Measurements from ENCODE around the gene FLACC1. TPM values are rescaled to one million over a fixed set of nuclear protein-coding genes. Genes with fewer than 3 reads are reported as not detected.

The FLACC1 gene
- total and polyA plus RNA-seq, 5 experiments from 2014 or later, result 1.6 to 8.4 (median 1.9) TPM

- ATAC-seq (peak in 1 of 2 donors; percentile 14), DNase-seq (no peak)
- peaks cover 0 to 1% (median 0%) of the 10 kb centered on the region in 5 donors for H3K27me3 Mint-ChIP-seq
- H3K4me3 Mint-ChIP-seq, result peak overlapping the region; percentile 83 to 100 (median 92)
- H3K27ac Mint-ChIP-seq, result peak overlapping the region; percentile 92 to 100 (median 99)
- H3K36me3 Mint-ChIP-seq, result peaks cover 0 to 5% (median 4%) of the 10 kb centered on the region in 3 donors
- POLR2A ChIA-PET, result interaction anchor here (0.6 to 5.8 kb wide), 24 partner anchors 7 to 1271 kb away, joined by 3 to 72 read pairs (median 4); partner anchors contain the start of genes ALS2, CASP10, CFLAR and CLK1
- peaks cover 39 to 85% (median 79%) of the 10 kb centered on the region in 4 donors for H3K4me1 Mint-ChIP-seq
- H3K9me3 Mint-ChIP-seq, result no peaks in the 10 kb centered on the region
These were observed 98.2 kb downstream of the FLACC1 start for GRCh38 chr2:201258666-201259615.

- Mint-ChIP-seq H3K27me3 (peaks cover 0 to 1% (median 0%) of the 10 kb centered on the region in 5 donors), H3K4me1 (peaks cover 40 to 85% (median 77%) of the 10 kb centered on the region in 4 donors)
- POLR2A ChIA-PET, result interaction anchor here (0.6 to 5.8 kb wide), 16 partner anchors 10 to 394 kb away, joined by 3 to 72 read pairs (median 4); partner anchors contain the start of genes CASP10, CFLAR, CLK1 and ORC2
These were observed 99.0 kb downstream of the FLACC1 start for GRCh38 chr2:201257956-201258665.

GRCh38 chr2:201257381-201257955 is 99.7 kb downstream of the FLACC1 start:
- POLR2A ChIA-PET, result interaction anchor here (0.7 to 5.8 kb wide), 12 partner anchors 9 to 294 kb away, joined by 3 to 72 read pairs (median 8); partner anchors contain the start of genes CFLAR, ORC2, STRADB and TRAK2
- ATAC-seq (peak; percentile 24 to 33), DNase-seq (peak in 9 of 10 donors; percentile 18 to 81 (median 70))
- Mint-ChIP-seq H3K4me1 (peaks cover 39 to 85% (median 77%) of the 10 kb centered on the region in 4 donors), H3K4me3 (peak overlapping the region; percentile 83 to 100 (median 92)), H3K27ac (peak overlapping the region; percentile 92 to 100 (median 99)), H3K27me3 (peaks cover 0 to 1% (median 0%) of the 10 kb centered on the region in 5 donors), H3K36me3 (peaks cover 2 to 5% (median 4%) of the 10 kb centered on the region in 3 donors), H3K9me3 (peaks cover 0 to 2% (median 0%) of the 10 kb centered on the region in 9 donors)

More at GRCh38 chr2:201257956-201258665, 99.0 kb downstream of the FLACC1 start:
- ATAC-seq, result peak; percentile 69 to 77
- no peaks in the 10 kb centered on the region for H3K9me3 Mint-ChIP-seq
- H3K4me3 Mint-ChIP-seq, result peak overlapping the region; percentile 83 to 100 (median 92)
- DNase-seq, result peak; percentile 70 to 100 (median 96)
- H3K27ac Mint-ChIP-seq, result peak overlapping the region; percentile 92 to 100 (median 99)
- H3K36me3 Mint-ChIP-seq, result peaks cover 0 to 5% (median 4%) of the 10 kb centered on the region in 3 donors

GRCh38 chr2:201256082-201256481 is 101.1 kb downstream of the FLACC1 start:
- POLR2A ChIA-PET, result interaction anchor here (0.9 to 1.5 kb wide), 5 partner anchors 9 to 138 kb away, joined by 3 to 9 read pairs (median 3); no protein-coding TSS in a partner anchor
- Mint-ChIP-seq H3K4me3 (peak overlapping the region in 5 of 10 donors; percentile 60 to 100 (median 91)), H3K4me1 (peaks cover 40 to 90% (median 81%) of the 10 kb centered on the region in 4 donors), H3K27ac (peak overlapping the region; percentile 97 to 100 (median 99)), H3K36me3 (peaks cover 4 to 9% (median 5%) of the 10 kb centered on the region in 3 donors), H3K27me3 (peaks cover 0 to 1% (median 0%) of the 10 kb centered on the region in 5 donors), H3K9me3 (peaks cover 0 to 3% (median 2%) of the 10 kb centered on the region in 9 donors)
- ATAC-seq, result no peak
- no peak for DNase-seq

GRCh38 chr2:201255408-201256033 is 101.6 kb downstream of the FLACC1 start:
- H3K9me3 Mint-ChIP-seq, result peaks cover 0 to 7% (median 3%) of the 10 kb centered on the region in 9 donors
- POLR2A ChIA-PET, result interaction anchor here (0.9 to 1.7 kb wide), 6 partner anchors 10 to 137 kb away, joined by 3 to 9 read pairs (median 4); no protein-coding TSS in a partner anchor
- peaks cover 0 to 1% (median 0%) of the 10 kb centered on the region in 5 donors for H3K27me3 Mint-ChIP-seq
- peaks cover 42 to 93% (median 84%) of the 10 kb centered on the region in 4 donors for H3K4me1 Mint-ChIP-seq
- peak overlapping the region; percentile 95 to 100 (median 98) for H3K27ac Mint-ChIP-seq
- peaks cover 5 to 13% (median 9%) of the 10 kb centered on the region in 3 donors for H3K36me3 Mint-ChIP-seq
- ATAC-seq (no peak), DNase-seq (no peak)
- H3K4me3 Mint-ChIP-seq, result peak overlapping the region in 4 of 10 donors; percentile 10 to 81 (median 46)

GRCh38 chr2:201254081-201254730 is 102.9 kb downstream of the FLACC1 start:
- ATAC-seq (no peak), DNase-seq (peak in 1 of 10 donors; percentile 4)
- Mint-ChIP-seq H3K4me3 (peak overlapping the region in 9 of 10 donors; percentile 26 to 87 (median 54)), H3K27ac (peak overlapping the region; percentile 92 to 99 (median 97)), H3K27me3 (peaks cover 0 to 1% (median 0%) of the 10 kb centered on the region in 5 donors), H3K4me1 (peaks cover 43 to 94% (median 88%) of the 10 kb centered on the region in 4 donors), H3K36me3 (peaks cover 8 to 24% (median 18%) of the 10 kb centered on the region in 3 donors), H3K9me3 (peaks cover 0 to 16% (median 3%) of the 10 kb centered on the region in 9 donors)
- POLR2A ChIA-PET, result interaction anchor here (0.7 to 3.3 kb wide), 6 partner anchors 9 to 110 kb away, joined by 4 to 19 read pairs (median 5); no protein-coding TSS in a partner anchor

- peak overlapping the region in 1 of 10 donors; percentile 27 for H3K4me3 Mint-ChIP-seq
These were observed 106.4 kb downstream of the FLACC1 start for GRCh38 chr2:201250741-201251140.

GRCh38 chr2:201249889-201250288 is 107.3 kb downstream of the FLACC1 start:
- DNase-seq (no peak), ATAC-seq (no peak)
- Mint-ChIP-seq H3K27me3 (no peaks in the 10 kb centered on the region), H3K36me3 (peaks cover 18 to 24% (median 20%) of the 10 kb centered on the region in 3 donors), H3K9me3 (peaks cover 0 to 16% (median 3%) of the 10 kb centered on the region in 9 donors), H3K4me3 (peak overlapping the region in 1 of 10 donors; percentile 2), H3K27ac (peak overlapping the region; percentile 77 to 99 (median 93)), H3K4me1 (peaks cover 34 to 93% (median 86%) of the 10 kb centered on the region in 4 donors)
- POLR2A ChIA-PET, result interaction anchor here (3.9 kb wide), 1 partner anchor 9 kb away, joined by 32 read pairs; the partner anchor contains the start of gene CASP8

More at GRCh38 chr2:201250741-201251140, 106.4 kb downstream of the FLACC1 start:
- ATAC-seq (no peak), DNase-seq (no peak)
- peaks cover 0 to 16% (median 3%) of the 10 kb centered on the region in 9 donors for H3K9me3 Mint-ChIP-seq
- H3K36me3 Mint-ChIP-seq, result peaks cover 18 to 24% (median 19%) of the 10 kb centered on the region in 3 donors
- H3K27ac Mint-ChIP-seq, result peak overlapping the region; percentile 59 to 99 (median 93)
- H3K4me1 Mint-ChIP-seq, result peaks cover 34 to 92% (median 87%) of the 10 kb centered on the region in 4 donors
- H3K27me3 Mint-ChIP-seq, result no peaks in the 10 kb centered on the region
- POLR2A ChIA-PET, result interaction anchor here (1.1 to 3.0 kb wide), 3 partner anchors 10 to 14 kb away, joined by 3 to 21 read pairs (median 11); partner anchors contain the start of gene CASP8

- Mint-ChIP-seq H3K27me3 (no peaks in the 10 kb centered on the region), H3K36me3 (peaks cover 18 to 27% (median 23%) of the 10 kb centered on the region in 3 donors), H3K27ac (peak overlapping the region; percentile 2 to 99 (median 37)), H3K4me1 (peaks cover 26 to 93% (median 86%) of the 10 kb centered on the region in 4 donors), H3K9me3 (peaks cover 0 to 16% (median 3%) of the 10 kb centered on the region in 9 donors), H3K4me3 (peak overlapping the region in 5 of 10 donors; percentile 0 to 62 (median 5))
- ATAC-seq (no peak), DNase-seq (no peak)
- POLR2A ChIA-PET, result interaction anchor here (2.2 to 3.9 kb wide), 2 partner anchors 11 kb away, joined by 7 to 32 read pairs; partner anchors contain the start of gene CASP8
These were observed 108.8 kb downstream of the FLACC1 start for GRCh38 chr2:201248288-201248844.

GRCh38 chr2:201246280-201246679 is 110.9 kb downstream of the FLACC1 start:
- POLR2A ChIA-PET, result interaction anchor here (0.7 to 3.9 kb wide), 3 partner anchors 13 to 116 kb away, joined by 4 to 32 read pairs (median 4); partner anchors contain the start of gene CASP8
- Mint-ChIP-seq H3K9me3 (peaks cover 0 to 16% (median 2%) of the 10 kb centered on the region in 9 donors), H3K4me1 (peaks cover 17 to 93% (median 79%) of the 10 kb centered on the region in 4 donors), H3K27me3 (no peaks in the 10 kb centered on the region), H3K4me3 (no peak overlapping the region), H3K27ac (peak overlapping the region in 9 of 10 donors; percentile 61 to 89 (median 80)), H3K36me3 (peaks cover 23 to 32% (median 30%) of the 10 kb centered on the region in 3 donors)
- no peak for ATAC-seq
- no peak for DNase-seq

Measured in naive thymus-derived CD8-positive, alpha-beta T cell (primary cell).